Posterior vena cava (tissue), 2 donors: ENCODE results near the gene CAMK1D. TPM values are rescaled to one million over a fixed set of nuclear protein-coding genes. Genes with fewer than 3 reads are reported as not detected.
"Not testable (repeated sequence)": the region's sequence is repeated elsewhere in the genome, so short reads cannot be mapped to it uniquely, and the experiment has no call there.

Experiments
- DNase-seq: peaks from one replicate; pipeline ENCODE4 v3.0.0-alpha.2; 2020; ENCODE audit warnings: low spot score
- intact Hi-C, 2 donors: fragments of 100-400 bp; cut with DNase I; formaldehyde crosslinking; loops; one replicate each; pipeline versions ENCODE4 v1.14.1 to v1.14.2; 2022 to 2023
- total RNA-seq, 2 donors: library from RNA; stranded (reverse); fragmentation: NEBNext Ultra II Directional; extraction: Animal tissue kit (Norgen Biotek cat#: 25700); gene quantifications; one replicate each; pipeline ENCODE4 v1.2.1, GENCODE V29; 2021
- donor health status: DM: yes; HTN: yes; CAD: no.
- donor health status: DM: yes; HTN: yes; CAD: no.

The CAMK1D gene
- total RNA-seq, 2 donors from 2014 or later = 12.2 to 17.8 TPM

DNA sequence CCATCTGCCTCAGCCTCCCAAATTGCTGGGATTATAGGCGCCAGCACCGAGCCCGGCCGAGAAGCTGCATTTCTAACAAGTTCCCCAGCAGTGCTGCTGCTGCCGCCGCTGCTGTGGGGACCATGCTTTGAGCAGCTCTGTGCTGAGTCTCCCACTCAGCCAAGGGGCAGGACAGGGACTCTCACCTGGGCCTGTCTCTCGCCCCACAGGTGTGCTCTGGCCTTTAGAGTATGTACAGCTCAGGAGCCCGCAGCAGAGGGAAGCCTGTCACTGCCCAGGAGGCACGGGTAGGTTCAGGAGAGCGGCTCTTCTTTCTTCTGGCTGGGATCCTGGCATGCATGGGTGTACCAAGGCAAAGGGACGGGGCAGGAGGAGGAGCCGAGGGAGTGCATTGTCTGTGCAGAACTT, 130.1 kb downstream of the CAMK1D start:
- intact Hi-C loops = no loop called here
- peak; percentile 66 for DNase-seq

DNA sequence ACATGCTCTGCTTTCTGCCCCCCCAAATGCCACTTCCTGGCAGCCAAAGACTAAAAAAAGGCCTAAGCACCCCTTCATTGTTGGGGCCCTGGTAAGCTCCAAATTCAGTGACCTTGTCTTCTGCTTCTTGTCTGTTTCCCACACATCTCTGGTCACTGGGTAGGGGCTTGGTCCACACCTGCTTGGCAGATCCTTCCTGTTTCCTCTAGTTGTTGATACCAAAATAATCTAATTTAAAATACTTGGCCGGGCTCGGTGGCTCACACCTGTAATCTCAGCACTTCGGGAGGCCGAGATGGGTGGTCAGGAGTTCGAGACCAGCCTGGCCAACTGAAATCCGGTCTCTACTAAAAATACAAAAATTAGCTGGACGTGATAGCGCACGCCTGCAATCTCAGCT, 130.6 kb downstream of the CAMK1D start:
- peak; percentile 51 for DNase-seq
- intact Hi-C loops = no loop called here

DNA sequence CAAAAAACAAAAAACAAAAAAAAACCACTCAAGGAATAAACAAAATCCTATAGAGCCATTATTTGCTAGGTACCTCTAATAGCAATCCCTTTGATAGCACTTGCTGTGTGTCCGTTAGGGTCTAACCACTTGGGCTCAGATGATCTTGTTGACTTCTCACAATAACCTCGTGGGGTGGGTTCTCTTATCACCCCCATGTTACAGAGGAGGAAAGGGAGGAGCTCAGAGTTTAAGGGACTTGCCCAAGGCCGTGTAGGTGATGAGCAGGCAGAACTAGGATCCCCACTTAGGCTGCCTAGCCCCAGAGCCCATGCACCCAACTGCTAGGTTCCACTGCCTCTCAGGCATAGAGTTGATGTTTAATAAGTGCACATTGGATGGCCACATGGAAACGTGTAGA, 131.1 kb downstream of the CAMK1D start:
- peak; percentile 23 for DNase-seq
- intact Hi-C loops = no loop called here

DNA sequence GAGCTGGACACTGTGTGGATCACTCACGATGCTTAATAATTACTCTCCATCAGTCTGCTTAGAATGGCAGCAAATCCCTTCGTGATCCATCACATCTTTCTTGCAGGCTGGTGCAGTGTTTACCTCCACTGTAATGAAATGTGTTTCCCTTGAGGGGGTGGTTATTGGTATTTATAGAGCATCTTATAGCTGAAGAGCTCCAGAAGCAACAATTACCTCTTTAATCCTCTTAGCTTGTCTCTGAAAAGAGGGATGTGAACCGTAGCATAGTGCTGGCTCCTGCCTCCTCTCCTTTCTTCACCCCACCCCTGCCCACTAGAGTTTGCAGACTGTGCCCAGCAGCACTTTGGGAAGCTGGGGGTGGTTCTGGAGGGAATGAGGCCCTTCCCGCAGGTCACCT, 132.6 kb downstream of the CAMK1D start:
- DNase-seq = no peak
- intact Hi-C loops = no loop called here

DNA sequence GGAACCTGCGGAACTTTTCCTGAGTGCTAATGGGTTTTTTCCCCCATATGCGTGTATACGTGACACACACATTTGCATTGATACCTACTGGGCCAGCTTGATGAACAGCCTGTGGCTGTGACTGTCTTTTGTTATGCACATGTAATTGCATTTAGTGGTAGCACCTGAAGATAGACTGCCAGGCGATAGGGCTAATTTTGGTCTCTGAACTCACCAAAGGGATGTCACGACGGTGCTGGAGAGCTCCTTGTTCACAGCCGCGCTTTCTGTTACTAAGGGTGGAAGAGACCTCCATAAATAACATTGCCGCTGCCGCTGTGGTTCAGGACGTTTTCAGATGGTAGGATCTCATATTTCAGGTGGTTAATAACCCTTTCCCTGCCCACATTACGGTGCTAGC, 133.2 kb downstream of the CAMK1D start:
- DNase-seq = no peak
- intact Hi-C loops = no loop called here

DNA sequence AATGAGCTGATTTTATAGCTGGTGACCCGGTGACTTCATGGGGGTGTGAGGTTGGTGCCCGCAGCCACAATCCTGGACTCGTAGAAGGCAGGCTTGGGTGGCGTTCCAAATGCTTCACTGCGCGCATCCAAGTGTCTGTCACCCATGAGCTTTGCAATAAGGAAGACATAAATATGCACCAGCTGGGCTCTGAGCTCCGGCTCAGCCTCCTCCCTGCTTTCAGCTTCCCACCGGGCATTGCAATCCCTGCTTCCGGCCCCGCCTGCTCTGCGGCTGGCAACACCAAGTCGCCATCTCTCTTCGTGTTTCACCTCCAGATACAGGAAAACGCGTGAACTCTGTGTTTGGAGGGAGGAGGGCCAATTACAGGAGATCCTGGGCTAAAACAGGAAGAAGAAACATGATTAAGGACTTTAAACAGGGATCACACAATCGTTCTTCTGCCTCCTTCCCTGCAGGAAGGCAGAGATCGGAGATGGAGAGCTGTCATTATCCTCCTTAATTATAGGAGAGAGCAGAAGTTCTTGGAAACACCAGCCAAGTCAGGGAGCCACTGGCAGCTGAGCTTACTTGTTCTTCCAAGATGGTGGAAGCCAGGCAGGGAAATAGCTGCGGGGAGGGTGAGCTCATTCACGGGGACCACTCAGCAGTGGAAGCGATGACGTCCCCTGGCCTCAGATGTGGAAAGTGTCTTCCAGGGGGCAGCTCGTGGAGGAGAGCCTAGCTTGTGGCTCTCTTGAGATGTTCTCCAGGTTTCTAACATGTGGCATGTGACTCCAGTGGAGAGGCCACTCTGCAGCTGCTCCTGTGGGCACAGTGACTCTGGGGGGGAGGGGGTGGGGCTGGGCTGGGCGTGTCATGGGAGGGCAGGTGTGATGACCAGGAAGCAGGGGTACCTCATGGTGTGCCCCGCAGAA, 134.9 kb downstream of the CAMK1D start:
- intact Hi-C loops = no loop called here
- DNase-seq = peak; percentile 72

DNA sequence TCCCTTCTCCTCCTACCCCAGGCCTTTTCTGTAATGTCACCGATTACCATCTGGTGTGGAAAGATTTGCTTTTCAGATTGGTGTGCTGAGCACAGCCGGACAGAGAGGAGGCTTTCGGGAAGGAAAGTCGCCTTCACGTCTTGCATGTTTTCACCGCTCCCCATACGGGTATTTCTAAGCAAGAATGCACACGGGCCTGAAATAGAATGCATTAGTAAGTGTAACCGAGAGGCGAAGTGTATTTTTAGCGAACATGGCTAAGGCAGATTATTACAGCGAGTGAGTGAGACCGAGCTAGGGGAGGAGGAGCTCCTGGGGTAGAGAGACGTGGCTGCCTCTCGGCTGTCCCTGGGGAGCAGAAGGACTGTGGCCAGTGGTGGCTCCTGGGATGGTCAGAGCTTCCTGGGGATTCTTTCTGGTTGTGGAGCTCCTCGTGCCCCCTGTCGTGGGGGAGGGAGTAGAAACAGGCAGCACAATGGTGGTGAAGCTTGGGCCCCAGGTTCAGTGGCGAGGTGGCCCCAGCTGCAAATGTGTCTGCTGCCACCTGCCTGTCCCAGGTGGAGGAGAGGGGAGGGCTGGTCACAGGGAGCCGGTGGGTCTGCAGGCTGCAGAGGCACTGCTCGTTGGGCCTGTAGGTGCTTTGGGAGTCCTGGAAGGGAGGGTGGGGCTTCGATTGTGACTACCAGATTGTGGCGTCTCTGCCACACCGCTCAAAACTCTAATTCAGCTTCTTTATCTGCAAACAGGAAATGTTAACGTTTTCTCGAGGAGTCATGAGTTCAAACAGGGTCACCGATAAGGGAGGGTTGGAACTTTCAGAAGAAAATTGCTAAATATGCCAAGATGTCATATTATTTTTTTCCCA, 135.8 kb downstream of the CAMK1D start:
- intact Hi-C loops = no loop called here
- DNase-seq = peak; percentile 75

DNA sequence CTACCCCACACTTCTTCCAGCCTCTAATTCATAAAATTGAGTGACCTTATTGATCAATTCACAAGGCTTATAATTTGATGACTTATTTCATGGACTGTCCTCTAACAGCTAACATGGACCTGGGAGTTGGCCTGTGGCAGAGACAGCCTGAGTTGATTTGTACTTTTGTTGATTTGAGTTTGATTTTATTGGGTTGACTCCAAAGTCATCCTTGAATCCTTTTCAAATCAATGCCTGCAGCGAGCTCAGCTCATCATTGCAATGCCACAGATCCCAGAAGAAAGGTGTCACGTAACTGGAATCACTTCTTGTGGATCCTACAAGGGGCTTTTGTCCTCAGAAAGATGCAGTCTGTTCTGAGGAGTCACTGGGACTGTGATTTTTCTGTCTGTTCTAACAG, 138.0 kb downstream of the CAMK1D start:
- intact Hi-C loops = no loop called here
- DNase-seq = no peak

DNA sequence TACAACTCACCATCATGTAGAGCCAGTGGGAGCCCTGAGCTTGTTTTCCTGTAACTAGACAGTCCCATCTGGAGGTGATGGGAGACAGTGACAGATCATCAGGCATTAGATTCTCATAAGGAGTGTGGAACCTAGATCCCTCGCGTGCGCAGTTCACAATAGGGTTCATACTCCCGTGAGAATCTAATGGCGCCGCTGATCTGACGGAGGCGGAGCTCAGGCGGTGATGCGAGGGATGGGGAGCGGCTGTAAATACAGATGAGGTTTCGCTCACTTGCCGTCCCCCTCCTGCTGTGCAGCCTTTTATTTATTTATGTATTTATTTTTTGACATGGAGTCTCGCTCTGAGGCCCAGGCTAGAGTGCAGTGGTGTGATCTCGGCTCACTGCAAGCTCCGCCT, 139.3 kb downstream of the CAMK1D start:
- intact Hi-C loops = no loop called here
- peak; percentile 69 for DNase-seq

DNA sequence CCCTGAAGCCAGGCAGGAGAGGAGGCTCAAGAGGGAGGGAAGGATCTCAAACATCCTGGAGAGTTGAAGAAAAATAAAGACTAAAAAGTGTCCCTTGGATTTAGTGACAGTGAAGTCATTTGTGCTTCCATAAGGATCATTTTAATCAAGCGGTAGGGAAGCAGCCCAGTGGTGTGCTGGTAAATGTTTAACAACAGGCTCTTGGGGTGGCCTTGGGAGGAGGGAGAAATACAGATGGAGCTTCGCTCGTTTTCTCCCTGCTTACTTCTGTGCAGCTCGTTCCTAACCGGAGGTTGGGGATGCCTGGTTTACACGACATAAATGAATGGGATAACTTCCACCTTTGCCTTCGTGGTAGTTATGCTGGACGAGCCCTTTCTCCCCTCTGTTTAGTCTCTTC, 140.0 kb downstream of the CAMK1D start:
- peak; percentile 3 for DNase-seq
- intact Hi-C loops = no loop called here

DNA sequence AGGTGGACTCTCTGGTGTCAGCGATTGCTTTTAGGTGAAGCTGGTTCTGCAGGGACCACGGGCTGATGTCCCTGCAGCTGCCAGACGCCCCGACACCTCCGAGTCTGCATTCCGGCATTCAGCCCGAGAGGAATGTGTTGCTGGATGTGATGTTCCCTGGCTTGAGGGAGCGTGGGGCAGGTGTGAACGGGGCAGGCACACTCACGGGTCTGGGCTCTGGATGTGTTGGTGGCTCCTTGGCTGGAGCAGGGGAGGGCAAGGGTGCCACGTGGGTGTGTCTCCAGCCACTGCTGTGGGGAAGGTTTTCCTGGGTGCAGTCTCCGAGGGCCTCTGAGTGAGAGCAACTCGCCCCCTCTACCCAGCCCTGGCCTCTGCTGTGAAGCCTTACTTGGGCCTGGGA, 140.5 kb downstream of the CAMK1D start:
- DNase-seq = peak; percentile 51
- intact Hi-C loops = no loop called here

DNA sequence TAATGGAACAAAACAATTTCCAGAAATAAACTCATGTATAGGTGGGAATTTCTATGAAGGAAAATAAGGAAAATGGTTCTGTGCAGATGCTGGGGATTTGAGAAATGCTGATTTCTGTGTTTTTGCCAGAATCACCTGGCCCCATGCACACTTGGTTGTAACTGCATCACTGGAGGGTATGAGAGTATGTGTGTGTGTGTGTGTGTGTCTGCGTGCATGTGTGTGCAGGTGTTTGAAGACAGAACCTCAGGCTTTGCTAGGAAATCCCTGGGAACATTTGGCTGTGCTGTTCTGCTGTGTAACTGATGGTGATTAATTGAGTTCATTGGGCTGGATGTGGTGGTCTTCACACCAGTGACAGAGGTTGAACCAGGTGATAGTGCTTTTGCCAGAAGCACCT, 141.6 kb downstream of the CAMK1D start:
- DNase-seq = peak; percentile 22
- intact Hi-C loops = no loop called here

DNA sequence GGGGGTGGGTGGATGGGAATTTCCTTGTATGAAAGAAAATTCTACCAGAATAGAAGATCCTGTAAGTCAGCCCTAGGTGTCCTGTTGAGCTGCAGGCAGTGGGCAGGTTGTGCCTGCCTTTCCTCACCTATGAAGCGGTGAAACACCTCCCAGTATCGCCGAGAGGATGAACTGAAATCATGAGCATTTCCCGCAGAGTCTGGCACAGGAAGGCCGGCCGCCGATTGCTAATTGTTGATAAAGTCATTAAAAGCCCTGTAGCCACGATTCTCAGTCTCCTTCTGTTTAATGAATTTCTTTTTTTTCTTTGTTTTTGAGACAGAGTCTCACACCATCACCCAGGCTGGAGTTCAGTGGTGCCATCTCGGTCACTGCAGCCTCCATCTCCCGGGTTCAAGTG, 142.1 kb downstream of the CAMK1D start:
- intact Hi-C loops = no loop called here
- peak; percentile 73 for DNase-seq

DNA sequence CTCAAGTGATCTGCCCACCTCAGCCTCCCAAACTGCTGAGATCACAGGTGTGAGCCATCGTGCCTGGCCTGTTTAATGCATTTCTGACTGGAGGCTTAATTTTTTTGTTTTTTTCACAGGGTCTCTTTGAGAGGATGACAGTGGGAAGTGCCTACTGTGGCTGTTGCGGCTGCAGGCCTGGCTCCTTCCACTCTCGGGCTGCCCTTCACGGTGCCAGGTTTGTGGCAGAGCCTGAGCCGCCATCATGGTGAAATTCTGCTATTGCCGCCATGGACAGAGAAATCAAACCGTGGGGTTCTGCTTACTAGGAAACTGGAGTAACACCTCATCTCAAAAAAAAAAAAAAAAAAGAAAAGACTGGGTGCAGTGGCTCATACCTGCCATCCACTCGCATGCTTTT, 142.7 kb downstream of the CAMK1D start:
- peak; percentile 76 for DNase-seq
- intact Hi-C loops = no loop called here

DNA sequence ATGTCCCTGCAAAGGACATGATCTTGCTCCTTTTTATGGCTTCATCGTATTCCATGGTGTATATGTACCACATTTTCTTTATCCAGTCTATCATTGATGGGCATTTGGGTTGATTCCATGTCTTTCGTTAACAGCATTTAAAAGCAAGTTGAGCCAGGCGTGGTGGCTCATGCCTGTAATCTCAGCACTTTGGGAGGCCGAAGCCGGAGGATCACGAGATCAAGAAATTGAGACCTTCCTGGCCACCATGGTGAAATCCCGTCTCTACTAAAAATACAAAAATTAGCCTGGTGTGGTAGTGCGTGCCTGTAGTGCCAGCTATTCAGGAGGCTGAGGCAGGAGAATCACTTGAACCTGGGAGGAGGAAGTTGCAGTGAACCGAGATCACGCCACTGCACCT, 147.7 kb downstream of the CAMK1D start:
- intact Hi-C loops = not testable (repeated sequence)
- peak; percentile 58 for DNase-seq

DNA sequence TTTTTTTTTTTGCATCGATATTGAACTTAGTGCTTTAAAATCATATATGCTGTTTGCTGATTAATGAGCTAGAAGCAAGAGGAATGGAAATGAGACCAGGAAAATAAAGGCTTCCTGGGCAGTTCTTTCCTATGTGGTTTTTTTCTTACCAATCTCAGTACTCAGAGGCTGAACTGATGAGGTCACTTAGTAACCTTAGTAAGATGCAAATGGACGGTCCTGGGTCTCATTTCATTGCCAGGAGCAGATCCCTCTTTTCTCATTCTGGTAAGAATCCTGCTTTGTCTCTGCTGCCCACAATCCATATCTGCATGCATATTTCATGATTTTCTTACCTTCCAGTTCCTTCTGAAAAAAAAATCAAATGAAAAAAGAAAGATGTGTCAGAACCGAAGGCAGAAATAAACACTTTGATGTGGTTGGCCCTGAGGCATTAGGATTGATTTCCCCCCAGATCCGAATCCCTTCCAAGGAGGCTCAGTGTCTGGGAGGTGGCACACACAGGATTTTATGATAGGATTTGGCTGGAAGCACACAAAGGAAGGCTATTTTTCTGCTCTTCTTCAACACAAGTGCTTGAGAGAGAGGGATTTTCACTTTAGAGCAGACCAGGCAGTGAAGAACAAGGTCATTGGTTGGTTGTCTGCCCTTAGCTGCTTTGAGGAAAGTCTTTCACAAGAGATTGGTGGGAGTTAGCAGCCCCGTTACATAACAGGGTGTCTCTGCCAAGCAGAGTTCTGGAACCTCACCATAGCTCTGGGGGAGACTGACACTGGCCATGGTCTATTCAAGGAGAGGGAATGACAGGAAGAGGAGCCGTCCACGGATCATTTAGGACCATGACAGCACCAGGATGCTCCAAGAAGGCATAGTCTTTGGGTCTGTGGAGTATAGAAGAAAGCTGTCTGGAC, 150.0 kb downstream of the CAMK1D start:
- DNase-seq = peak; percentile 56
- intact Hi-C loops = no loop called here

DNA sequence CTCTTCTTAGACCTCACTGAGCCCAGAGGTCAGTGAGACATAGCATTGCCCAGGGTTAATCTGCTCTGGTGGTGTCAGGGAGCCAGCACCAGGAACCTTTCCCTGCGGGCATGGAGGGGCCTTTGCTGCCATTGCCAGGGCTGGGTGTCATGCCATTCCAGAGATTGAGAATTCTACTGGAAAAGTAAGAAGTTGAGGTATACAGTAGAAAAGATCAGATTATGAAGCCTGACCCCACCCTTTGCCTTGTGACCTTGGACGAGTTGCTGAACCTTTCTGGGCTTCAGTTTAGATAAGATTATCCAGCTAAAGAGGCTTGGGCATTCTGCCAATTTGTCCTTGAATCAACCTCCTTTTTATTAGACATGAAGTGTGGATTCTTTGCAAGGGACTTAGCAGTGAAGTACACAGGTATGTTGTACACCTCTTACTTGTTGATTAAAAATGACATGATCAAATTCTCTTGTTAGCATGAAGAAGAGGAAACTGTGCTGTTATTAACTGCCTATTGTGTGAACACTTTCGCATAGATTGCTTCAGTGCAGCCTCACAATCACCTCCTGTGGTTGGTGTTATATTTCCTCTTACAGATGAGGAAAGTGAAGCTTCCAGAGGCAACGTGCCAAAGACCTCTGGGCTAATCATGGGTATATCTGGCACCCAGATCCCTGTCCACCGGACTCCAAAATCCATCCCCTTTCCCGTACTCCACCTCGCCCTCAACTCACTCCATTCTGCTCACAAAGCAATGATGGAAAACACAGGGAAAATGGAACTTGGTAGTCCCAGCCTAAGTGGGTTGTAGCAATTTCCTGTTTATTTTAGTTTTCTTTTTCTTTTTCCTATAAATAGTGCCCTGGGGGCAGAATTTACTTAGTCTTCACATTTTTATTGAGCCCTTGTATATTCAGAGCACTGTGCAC, 151.3 kb downstream of the CAMK1D start:
- intact Hi-C loops = no loop called here
- DNase-seq = peak; percentile 43

DNA sequence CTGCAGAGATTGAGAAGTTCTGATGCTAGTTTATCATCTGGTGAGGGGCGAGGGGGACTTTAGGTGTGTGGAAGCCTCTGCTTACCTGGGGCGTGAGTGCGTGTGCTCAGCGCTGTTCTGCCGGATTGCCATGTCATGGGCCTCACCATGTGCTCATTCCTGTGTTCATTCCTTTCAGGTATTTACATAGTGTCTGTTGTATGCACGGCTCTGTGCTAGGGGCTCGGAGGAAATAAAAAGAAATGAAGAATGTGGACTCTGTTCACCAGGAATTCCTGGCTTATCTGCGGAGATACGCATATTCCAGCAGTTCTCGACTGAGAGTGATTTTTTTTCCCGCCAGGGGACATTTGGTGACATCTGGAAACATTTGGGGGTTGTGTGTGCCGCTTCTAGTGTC, 152.0 kb downstream of the CAMK1D start:
- no peak for DNase-seq
- intact Hi-C loops = no loop called here
